ENCODE data around the gene SLC13A1.

The SLC13A1 gene

GRCh38 chr7:123198668-123199652, 809 bp downstream of the SLC13A1 start:
- DNase-seq (ENCODE audit: low read depth, low spot score) = no peak
- H3K4me3 ChIP-seq (ENCODE audit: low read length) = no peak overlapping the region

GRCh38 chr7:123198111-123198510, 1.7 kb downstream of the SLC13A1 start:
- no peak for DNase-seq (ENCODE audit: low read depth, low spot score)
- H3K4me3 ChIP-seq (ENCODE audit: low read length) = no peak overlapping the region

- DNase-seq (ENCODE audit: low read depth, low spot score) = no peak
- no peak overlapping the region for H3K4me3 ChIP-seq (ENCODE audit: low read length)
Observed at GRCh38 chr7:123193235-123193634, 6.5 kb downstream of the SLC13A1 start.

GRCh38 chr7:123191132-123191531, 8.6 kb downstream of the SLC13A1 start:
- H3K4me3 ChIP-seq (ENCODE audit: low read length) = no peak overlapping the region
- no peak for DNase-seq (ENCODE audit: low read depth, low spot score)

- DNase-seq (ENCODE audit: low read depth, low spot score) = no peak
- no peak overlapping the region for H3K4me3 ChIP-seq (ENCODE audit: low read length)
Observed at GRCh38 chr7:123190109-123190831, 9.5 kb downstream of the SLC13A1 start.

- DNase-seq (ENCODE audit: low read depth, low spot score) = no peak
- H3K4me3 ChIP-seq (ENCODE audit: low read length) = no peak overlapping the region
Observed at GRCh38 chr7:123185756-123186155, 14.0 kb downstream of the SLC13A1 start.

- no peak overlapping the region for H3K4me3 ChIP-seq (ENCODE audit: low read length)
- DNase-seq (ENCODE audit: low read depth, low spot score) = no peak
Observed at GRCh38 chr7:123184271-123184670, 15.5 kb downstream of the SLC13A1 start.

GRCh38 chr7:123183431-123183830, 16.3 kb downstream of the SLC13A1 start:
- H3K4me3 ChIP-seq (ENCODE audit: low read length) = no peak overlapping the region

GRCh38 chr7:123177442-123177841, 22.3 kb downstream of the SLC13A1 start:
- no peak overlapping the region for H3K4me3 ChIP-seq (ENCODE audit: low read length)
- no peak for DNase-seq (ENCODE audit: low read depth, low spot score)

More at GRCh38 chr7:123183431-123183830, 16.3 kb downstream of the SLC13A1 start:
- no peak for DNase-seq (ENCODE audit: low read depth, low spot score)

GRCh38 chr7:123170333-123171246, 29.2 kb downstream of the SLC13A1 start:
- H3K4me3 ChIP-seq (ENCODE audit: low read length) = no peak overlapping the region
- DNase-seq (ENCODE audit: low read depth, low spot score) = no peak

GRCh38 chr7:123169065-123169464, 30.7 kb downstream of the SLC13A1 start:
- H3K4me3 ChIP-seq (ENCODE audit: low read length) = no peak overlapping the region
- DNase-seq (ENCODE audit: low read depth, low spot score) = no peak

GRCh38 chr7:123157606-123158005, 42.2 kb downstream of the SLC13A1 start:
- DNase-seq (ENCODE audit: low read depth, low spot score) = no peak
- H3K4me3 ChIP-seq (ENCODE audit: low read length) = no peak overlapping the region

- no peak for DNase-seq (ENCODE audit: low read depth, low spot score)
- H3K4me3 ChIP-seq (ENCODE audit: low read length) = no peak overlapping the region
Observed at GRCh38 chr7:123155571-123155970, 44.2 kb downstream of the SLC13A1 start.

GRCh38 chr7:123154231-123154860, 45.4 kb downstream of the SLC13A1 start:
- peak; percentile 47 for DNase-seq (ENCODE audit: low read depth, low spot score)
- H3K4me3 ChIP-seq (ENCODE audit: low read length) = no peak overlapping the region

GRCh38 chr7:123151443-123151842, 48.3 kb downstream of the SLC13A1 start:
- no peak overlapping the region for H3K4me3 ChIP-seq (ENCODE audit: low read length)
- no peak for DNase-seq (ENCODE audit: low read depth, low spot score)

GRCh38 chr7:123148813-123149212, 51.0 kb downstream of the SLC13A1 start:
- DNase-seq (ENCODE audit: low read depth, low spot score) = no peak
- no peak overlapping the region for H3K4me3 ChIP-seq (ENCODE audit: low read length)

GRCh38 chr7:123143252-123144006, 56.3 kb downstream of the SLC13A1 start:
- no peak overlapping the region for H3K4me3 ChIP-seq (ENCODE audit: low read length)
- no peak for DNase-seq (ENCODE audit: low read depth, low spot score)

- no peak overlapping the region for H3K4me3 ChIP-seq (ENCODE audit: low read length)
- DNase-seq (ENCODE audit: low read depth, low spot score) = no peak
Observed at GRCh38 chr7:123140561-123140960, 59.2 kb downstream of the SLC13A1 start.
